DND-41 (cell line): ENCODE data around the gene OGFOD2.

Source experiments
- EZH2 ChIP-seq: IDR thresholded peaks from 3 replicates; pipeline ENCODE4 v1.6.1; 2012; ENCODE audit warnings: borderline replicate concordance, low read depth, mild to moderate bottlenecking, moderate library complexity, low read length, inconsistent platforms; ENCODE audit not compliant: severe bottlenecking
- TF ChIP-seq, protein P1 (sequence below): IDR thresholded peaks from 2 replicates; pipeline ENCODE4 v1.5.1; 2012; ENCODE audit warnings: borderline replicate concordance, low read length, moderate library complexity, mild to moderate bottlenecking; ENCODE audit not compliant: poor library complexity, severe bottlenecking; ENCODE audit errors: extremely low read depth

DNA sequence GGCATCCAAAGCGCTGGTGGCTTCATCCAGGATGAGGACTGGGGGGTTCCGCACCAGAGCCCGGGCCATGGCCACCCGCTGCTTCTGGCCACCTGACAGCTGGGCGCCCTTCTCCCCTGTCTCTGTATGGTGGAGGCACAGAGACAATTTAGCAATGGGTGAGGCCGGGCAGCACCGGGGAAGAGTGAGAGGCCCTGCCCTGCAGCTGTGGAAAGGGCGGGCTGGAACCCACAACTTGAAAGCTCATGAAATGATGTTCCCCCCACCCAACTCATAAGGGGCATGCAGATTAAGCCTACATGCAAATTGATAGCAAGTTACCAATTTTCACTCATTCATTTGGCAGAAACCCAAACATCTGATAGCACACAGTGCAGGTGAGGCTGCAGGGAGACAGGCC, 42.8 kb upstream of the OGFOD2 start:
- TF ChIP-seq EZH2, result no peak
- TF ChIP-seq, protein P1, sequence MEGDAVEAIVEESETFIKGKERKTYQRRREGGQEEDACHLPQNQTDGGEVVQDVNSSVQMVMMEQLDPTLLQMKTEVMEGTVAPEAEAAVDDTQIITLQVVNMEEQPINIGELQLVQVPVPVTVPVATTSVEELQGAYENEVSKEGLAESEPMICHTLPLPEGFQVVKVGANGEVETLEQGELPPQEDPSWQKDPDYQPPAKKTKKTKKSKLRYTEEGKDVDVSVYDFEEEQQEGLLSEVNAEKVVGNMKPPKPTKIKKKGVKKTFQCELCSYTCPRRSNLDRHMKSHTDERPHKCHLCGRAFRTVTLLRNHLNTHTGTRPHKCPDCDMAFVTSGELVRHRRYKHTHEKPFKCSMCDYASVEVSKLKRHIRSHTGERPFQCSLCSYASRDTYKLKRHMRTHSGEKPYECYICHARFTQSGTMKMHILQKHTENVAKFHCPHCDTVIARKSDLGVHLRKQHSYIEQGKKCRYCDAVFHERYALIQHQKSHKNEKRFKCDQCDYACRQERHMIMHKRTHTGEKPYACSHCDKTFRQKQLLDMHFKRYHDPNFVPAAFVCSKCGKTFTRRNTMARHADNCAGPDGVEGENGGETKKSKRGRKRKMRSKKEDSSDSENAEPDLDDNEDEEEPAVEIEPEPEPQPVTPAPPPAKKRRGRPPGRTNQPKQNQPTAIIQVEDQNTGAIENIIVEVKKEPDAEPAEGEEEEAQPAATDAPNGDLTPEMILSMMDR, result no peak
